HG03439 (cell line): ENCODE data around the gene RAB3GAP1.
A peak's percentile ranks its signal among the peaks of the same experiment; 100 is the strongest.
"Not testable (repeated sequence)": the region's sequence is repeated elsewhere in the genome, so short reads cannot be mapped to it uniquely, and the experiment has no call there.

Source experiments
- ATAC-seq: cut with Tn5 transposase; IDR thresholded peaks from one replicate; pipeline ENCODE4 v1.9.1; 2021; ENCODE audit warnings: mild to moderate bottlenecking, moderate library complexity; ENCODE audit not compliant: unreplicated experiment

The RAB3GAP1 gene

GRCh38 chr2:135052997-135053474 lies 944 bp downstream of the RAB3GAP1 start:
- ATAC-seq = peak; percentile 40

GRCh38 chr2:135055182-135055786 lies 3.2 kb downstream of the RAB3GAP1 start:
- ATAC-seq = no peak

GRCh38 chr2:135056790-135057189 lies 4.7 kb downstream of the RAB3GAP1 start:
- no peak for ATAC-seq

GRCh38 chr2:135059577-135059976 lies 7.5 kb downstream of the RAB3GAP1 start:
- no peak for ATAC-seq

- no peak for ATAC-seq
Observed at GRCh38 chr2:135063210-135063609, 11.1 kb downstream of the RAB3GAP1 start.

GRCh38 chr2:135064149-135064548 lies 12.1 kb downstream of the RAB3GAP1 start:
- no peak for ATAC-seq

- no peak for ATAC-seq
Observed at GRCh38 chr2:135066710-135067109, 14.6 kb downstream of the RAB3GAP1 start.

- no peak for ATAC-seq
Observed at GRCh38 chr2:135072125-135072997, 20.3 kb downstream of the RAB3GAP1 start.

GRCh38 chr2:135074216-135074615 lies 22.1 kb downstream of the RAB3GAP1 start:
- no peak for ATAC-seq

GRCh38 chr2:135076556-135076955 lies 24.5 kb downstream of the RAB3GAP1 start:
- ATAC-seq = no peak

- no peak for ATAC-seq
Observed at GRCh38 chr2:135078417-135078816, 26.3 kb downstream of the RAB3GAP1 start.

- no peak for ATAC-seq
Observed at GRCh38 chr2:135086222-135086621, 34.1 kb downstream of the RAB3GAP1 start.

GRCh38 chr2:135089597-135089996 lies 37.5 kb downstream of the RAB3GAP1 start:
- not testable (repeated sequence) for ATAC-seq

GRCh38 chr2:135091681-135092080 lies 39.6 kb downstream of the RAB3GAP1 start:
- ATAC-seq = no peak

GRCh38 chr2:135093193-135093592 lies 41.1 kb downstream of the RAB3GAP1 start:
- no peak for ATAC-seq

GRCh38 chr2:135093670-135094330 lies 41.7 kb downstream of the RAB3GAP1 start:
- ATAC-seq = no peak

GRCh38 chr2:135094508-135094907 lies 42.4 kb downstream of the RAB3GAP1 start:
- no peak for ATAC-seq

GRCh38 chr2:135095591-135095990 lies 43.5 kb downstream of the RAB3GAP1 start:
- ATAC-seq = no peak

- ATAC-seq = no peak
Observed at GRCh38 chr2:135096665-135097446, 44.8 kb downstream of the RAB3GAP1 start.

GRCh38 chr2:135097532-135098231 lies 45.6 kb downstream of the RAB3GAP1 start:
- no peak for ATAC-seq
